ENCODE measurements around the gene DNAH2.
A peak's percentile ranks its signal among the peaks of the same experiment; 100 is the strongest.

GRCh38 chr17:7841396-7841914 is 123.9 kb downstream of the DNAH2 start:
- TF ChIP-seq ELF1 (IDR thresholded peaks at IDR 0.05) (no peak), TAF1 (IDR thresholded peaks at IDR 0.05; ENCODE audit: borderline replicate concordance, low read depth, low read length) (no peak), SIN3A (IDR thresholded peaks at IDR 0.05; ENCODE audit: borderline replicate concordance, low read depth, low read length) (peak; percentile 46; the same call in 1 of the 2 replicates), CTCF (IDR thresholded peaks at IDR 0.05) (peak; percentile 45), YY1 (IDR thresholded peaks at IDR 0.05; ENCODE audit: low read depth) (no peak), USF2 (IDR thresholded peaks at IDR 0.05; ENCODE audit: borderline replicate concordance, low read depth, low read length) (no peak; the same call in 1 of the 2 replicates), REST (IDR thresholded peaks at IDR 0.05; ENCODE audit: low read depth, low read length) (0 out of 2 replicates have a peak, but pooled peaks have one; percentile 1), RAD21 (IDR thresholded peaks at IDR 0.05; ENCODE audit: low read length) (peak; percentile 35; the same call in 1 of the 2 replicates), MAX (IDR thresholded peaks at IDR 0.05; ENCODE audit: low read depth) (0 out of 2 replicates have a peak, but pooled peaks have one; percentile 37), EP300 (IDR thresholded peaks at IDR 0.05; ENCODE audit: borderline replicate concordance in 1 of 2, low read depth in 1 of 2, low read length in 1 of 2) (no peak), RXRA (IDR thresholded peaks at IDR 0.05; ENCODE audit: borderline replicate concordance, low read depth) (no peak), EZH2phosphoT487 (IDR thresholded peaks at IDR 0.05; ENCODE audit: borderline replicate concordance, low read depth) (no peak), POLR2AphosphoS5 (IDR thresholded peaks at IDR 0.05; ENCODE audit: low read depth, low read length) (no peak; the same call in 1 of the 2 replicates)

Data from SK-N-SH (cell line).